Parathyroid adenoma (tissue), 2 donors: Measurements from ENCODE around the gene TAF10.

Source experiments
- H2AFZ ChIP-seq: fragments of 300-600 bp; sonication (generic); one replicate; pipeline ENCODE4 v1.7.0; 2017; ENCODE audit warnings: antibody characterized with exemption, mild to moderate bottlenecking
- H3K27ac ChIP-seq: fragments of 300-600 bp; sonication (generic); one replicate; pipeline ENCODE4 v1.7.0; 2017
- H3K27me3 ChIP-seq: fragments of 300-600 bp; sonication (generic); one replicate; pipeline ENCODE4 v1.7.0; 2017; ENCODE audit warnings: low read length; ENCODE audit not compliant: control insufficient read depth, insufficient read depth
- H3K36me3 ChIP-seq: fragments of 300-600 bp; sonication (generic); one replicate; pipeline ENCODE4 v1.7.0; 2017; ENCODE audit warnings: low read length; ENCODE audit not compliant: control insufficient read depth, insufficient read depth
- H3K4me1 ChIP-seq: fragments of 300-600 bp; sonication (generic); one replicate; pipeline ENCODE4 v1.7.0; 2017; ENCODE audit warnings: control low read depth
- H3K4me2 ChIP-seq: fragments of 300-600 bp; sonication (generic); one replicate; pipeline ENCODE4 v1.7.0; 2017; ENCODE audit warnings: low read length
- H3K4me3 ChIP-seq: fragments of 300-600 bp; sonication (generic); one replicate; pipeline ENCODE4 v1.7.0; 2017; ENCODE audit warnings: low read depth, low read length
- H3K79me2 ChIP-seq: fragments of 300-600 bp; sonication (generic); one replicate; pipeline ENCODE4 v1.7.0; 2017; ENCODE audit warnings: control low read depth
- H3K9ac ChIP-seq: fragments of 300-600 bp; sonication (generic); one replicate; pipeline ENCODE4 v1.7.0; 2017; ENCODE audit warnings: mild to moderate bottlenecking
- H3K9me3 ChIP-seq: fragments of 300-600 bp; sonication (generic); one replicate; pipeline ENCODE4 v1.7.0; 2017; ENCODE audit warnings: low read length; ENCODE audit not compliant: control insufficient read depth
- CTCF ChIP-seq: fragments of 300-600 bp; sonication (generic); IDR thresholded peaks from one replicate; pipeline ENCODE4 v1.7.0; 2017; ENCODE audit warnings: antibody characterized with exemption, mild to moderate bottlenecking
- donor health status: primary hyperparathyroidism.

Gene TAF10

GRCh38 chr11:6642957-6643356 lies 30.9 kb upstream of the TAF10 start:
- Histone ChIP-seq H3K4me1 (no peaks in the 10 kb centered on the region), H3K36me3 (no peaks in the 10 kb centered on the region), H3K4me3 (no peak overlapping the region), H3K79me2 (no peaks in the 10 kb centered on the region), H2AFZ (no peak overlapping the region), H3K4me2 (no peak overlapping the region), H3K9me3 (no peaks in the 10 kb centered on the region), H3K27ac (no peak overlapping the region), H3K27me3 (no peaks in the 10 kb centered on the region), H3K9ac (no peak overlapping the region)
- TF ChIP-seq CTCF = no peak

GRCh38 chr11:6640985-6641701 lies 29.1 kb upstream of the TAF10 start:
- no peaks in the 10 kb centered on the region for H3K36me3 ChIP-seq
- no peak overlapping the region for H2AFZ ChIP-seq
- no peak overlapping the region for H3K9ac ChIP-seq
- no peaks in the 10 kb centered on the region for H3K9me3 ChIP-seq
- no peaks in the 10 kb centered on the region for H3K4me1 ChIP-seq
- no peak overlapping the region for H3K4me3 ChIP-seq
- no peak for TF ChIP-seq CTCF
- H3K79me2 ChIP-seq = no peaks in the 10 kb centered on the region
- no peak overlapping the region for H3K27ac ChIP-seq
- no peak overlapping the region for H3K4me2 ChIP-seq
- H3K27me3 ChIP-seq = no peaks in the 10 kb centered on the region

GRCh38 chr11:6640036-6640984 lies 28.3 kb upstream of the TAF10 start:
- H3K27ac ChIP-seq = no peak overlapping the region
- H3K4me3 ChIP-seq = no peak overlapping the region
- H3K4me1 ChIP-seq = no peaks in the 10 kb centered on the region
- no peaks in the 10 kb centered on the region for H3K36me3 ChIP-seq
- no peak overlapping the region for H2AFZ ChIP-seq
- no peaks in the 10 kb centered on the region for H3K9me3 ChIP-seq
- no peak for TF ChIP-seq CTCF
- H3K4me2 ChIP-seq = no peak overlapping the region
- H3K9ac ChIP-seq = no peak overlapping the region
- H3K79me2 ChIP-seq = no peaks in the 10 kb centered on the region
- H3K27me3 ChIP-seq = no peaks in the 10 kb centered on the region

- Histone ChIP-seq H3K27me3 (no peaks in the 10 kb centered on the region), H3K36me3 (no peaks in the 10 kb centered on the region), H3K4me3 (no peak overlapping the region), H3K79me2 (no peaks in the 10 kb centered on the region), H3K9me3 (no peaks in the 10 kb centered on the region), H3K4me1 (no peaks in the 10 kb centered on the region), H3K4me2 (no peak overlapping the region), H3K27ac (no peak overlapping the region), H3K9ac (no peak overlapping the region), H2AFZ (no peak overlapping the region)
- TF ChIP-seq CTCF = no peak
Measured at GRCh38 chr11:6638429-6638828, 26.4 kb upstream of the TAF10 start.
